ENCODE measurements around the gene SLC22A23.

- TF ChIP-seq CTCF (IDR thresholded peaks at IDR 0.05; ENCODE audit: low read depth, low read length, missing input control): no peak
- no peak for TF ChIP-seq FOXA2 (IDR thresholded peaks at IDR 0.05)
- TF ChIP-seq YY1 (IDR thresholded peaks at IDR 0.05): no peak
- TF ChIP-seq EGR1 (IDR thresholded peaks at IDR 0.05; ENCODE audit: low read depth in 2 of 2): no peak
- no peak for TF ChIP-seq FOXA1 (IDR thresholded peaks at IDR 0.05)
- TF ChIP-seq RAD21 (IDR thresholded peaks at IDR 0.05): peak in 1 of 2 donors; percentile 30
- TF ChIP-seq, protein P1, sequence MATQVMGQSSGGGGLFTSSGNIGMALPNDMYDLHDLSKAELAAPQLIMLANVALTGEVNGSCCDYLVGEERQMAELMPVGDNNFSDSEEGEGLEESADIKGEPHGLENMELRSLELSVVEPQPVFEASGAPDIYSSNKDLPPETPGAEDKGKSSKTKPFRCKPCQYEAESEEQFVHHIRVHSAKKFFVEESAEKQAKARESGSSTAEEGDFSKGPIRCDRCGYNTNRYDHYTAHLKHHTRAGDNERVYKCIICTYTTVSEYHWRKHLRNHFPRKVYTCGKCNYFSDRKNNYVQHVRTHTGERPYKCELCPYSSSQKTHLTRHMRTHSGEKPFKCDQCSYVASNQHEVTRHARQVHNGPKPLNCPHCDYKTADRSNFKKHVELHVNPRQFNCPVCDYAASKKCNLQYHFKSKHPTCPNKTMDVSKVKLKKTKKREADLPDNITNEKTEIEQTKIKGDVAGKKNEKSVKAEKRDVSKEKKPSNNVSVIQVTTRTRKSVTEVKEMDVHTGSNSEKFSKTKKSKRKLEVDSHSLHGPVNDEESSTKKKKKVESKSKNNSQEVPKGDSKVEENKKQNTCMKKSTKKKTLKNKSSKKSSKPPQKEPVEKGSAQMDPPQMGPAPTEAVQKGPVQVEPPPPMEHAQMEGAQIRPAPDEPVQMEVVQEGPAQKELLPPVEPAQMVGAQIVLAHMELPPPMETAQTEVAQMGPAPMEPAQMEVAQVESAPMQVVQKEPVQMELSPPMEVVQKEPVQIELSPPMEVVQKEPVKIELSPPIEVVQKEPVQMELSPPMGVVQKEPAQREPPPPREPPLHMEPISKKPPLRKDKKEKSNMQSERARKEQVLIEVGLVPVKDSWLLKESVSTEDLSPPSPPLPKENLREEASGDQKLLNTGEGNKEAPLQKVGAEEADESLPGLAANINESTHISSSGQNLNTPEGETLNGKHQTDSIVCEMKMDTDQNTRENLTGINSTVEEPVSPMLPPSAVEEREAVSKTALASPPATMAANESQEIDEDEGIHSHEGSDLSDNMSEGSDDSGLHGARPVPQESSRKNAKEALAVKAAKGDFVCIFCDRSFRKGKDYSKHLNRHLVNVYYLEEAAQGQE (IDR thresholded peaks at IDR 0.05): no peak
- TF ChIP-seq SP1 (IDR thresholded peaks at IDR 0.05): no peak
- no peak for TF ChIP-seq ATF3 (IDR thresholded peaks at IDR 0.05)
- TF ChIP-seq TAF1 (conservative IDR thresholded peaks at IDR 0.05): no peak
- no peak for TF ChIP-seq HNF4A (conservative IDR thresholded peaks at IDR 0.05)
- TF ChIP-seq, protein P2, sequence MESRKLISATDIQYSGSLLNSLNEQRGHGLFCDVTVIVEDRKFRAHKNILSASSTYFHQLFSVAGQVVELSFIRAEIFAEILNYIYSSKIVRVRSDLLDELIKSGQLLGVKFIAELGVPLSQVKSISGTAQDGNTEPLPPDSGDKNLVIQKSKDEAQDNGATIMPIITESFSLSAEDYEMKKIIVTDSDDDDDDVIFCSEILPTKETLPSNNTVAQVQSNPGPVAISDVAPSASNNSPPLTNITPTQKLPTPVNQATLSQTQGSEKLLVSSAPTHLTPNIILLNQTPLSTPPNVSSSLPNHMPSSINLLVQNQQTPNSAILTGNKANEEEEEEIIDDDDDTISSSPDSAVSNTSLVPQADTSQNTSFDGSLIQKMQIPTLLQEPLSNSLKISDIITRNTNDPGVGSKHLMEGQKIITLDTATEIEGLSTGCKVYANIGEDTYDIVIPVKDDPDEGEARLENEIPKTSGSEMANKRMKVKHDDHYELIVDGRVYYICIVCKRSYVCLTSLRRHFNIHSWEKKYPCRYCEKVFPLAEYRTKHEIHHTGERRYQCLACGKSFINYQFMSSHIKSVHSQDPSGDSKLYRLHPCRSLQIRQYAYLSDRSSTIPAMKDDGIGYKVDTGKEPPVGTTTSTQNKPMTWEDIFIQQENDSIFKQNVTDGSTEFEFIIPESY (IDR thresholded peaks at IDR 0.05): no peak
- peak; percentile 17 for TF ChIP-seq NR2F2 (IDR thresholded peaks at IDR 0.05)
Observed at GRCh38 chr6:3355358-3356055, 101.3 kb downstream of the SLC22A23 start.
